Activated T-cell treated with anti-CD3 and anti-CD28 coated beads, Interleukin-2, amount 50 U/mL, for 72 hours (primary cell): ENCODE results near the gene PRUNE2. TPM values are rescaled to one million over a fixed set of nuclear protein-coding genes. Genes with fewer than 3 reads are reported as not detected.
"Not testable (repeated sequence)": the region's sequence is repeated elsewhere in the genome, so short reads cannot be mapped to it uniquely, and the experiment has no call there.

ENCODE experiments used
- ATAC-seq, 2 donors: fragments of 150-1000 bp; cut with Tn5 transposase; replicated peaks in 1 of 2; 2 replicates each; pipeline ENCODE4 v1.10.0; 2021; ENCODE audit warnings: moderate library complexity in 2 of 2, mild to moderate bottlenecking in 1 of 2
- DNase-seq, 2 donors: peaks; one replicate each; pipeline ENCODE4 v3.0.0; 2021 to 2022; ENCODE audit warnings: mixed read lengths in 1 of 2
- H3K27ac Mint-ChIP-seq: one replicate; pipeline ENCODE4 v1.8.0; 2022; ENCODE audit warnings: mild to moderate bottlenecking, moderate library complexity, mixed read lengths
- H3K27me3 Mint-ChIP-seq: one replicate; pipeline ENCODE4 v1.8.0; 2022; ENCODE audit warnings: low read depth, mixed read lengths
- H3K36me3 Mint-ChIP-seq, 2 donors: one replicate each; pipeline ENCODE4 v1.8.0; 2022; ENCODE audit warnings: mixed read lengths in 2 of 2, mild to moderate bottlenecking in 1 of 2; ENCODE audit not compliant: insufficient read depth in 2 of 2
- H3K4me1 Mint-ChIP-seq: one replicate; pipeline ENCODE4 v1.8.0; 2022; ENCODE audit warnings: low read depth, mixed read lengths
- H3K4me3 Mint-ChIP-seq, 2 donors: one replicate each; pipeline ENCODE4 v1.8.0; 2022; ENCODE audit warnings: mild to moderate bottlenecking in 2 of 2, mixed read lengths in 2 of 2, moderate library complexity in 2 of 2
- H3K9me3 Mint-ChIP-seq, 2 donors: one replicate each; pipeline ENCODE4 v1.8.0; 2022; ENCODE audit warnings: mixed read lengths in 2 of 2
- total RNA-seq, 2 donors: library from RNA; stranded (reverse); gene quantifications; one replicate each; pipeline ENCODE4 v1.2.3, GENCODE V29; 2022

Gene PRUNE2
- total RNA-seq, 2 donors from 2014 or later = 0.69 to 1.5 TPM

GRCh38 chr9:76687861-76688391, 218.0 kb downstream of the PRUNE2 start:
- H3K36me3 Mint-ChIP-seq = no peaks in the 10 kb centered on the region
- no peaks in the 10 kb centered on the region for H3K9me3 Mint-ChIP-seq
- peaks cover 60% of the 10 kb centered on the region for H3K27me3 Mint-ChIP-seq
- peak; percentile 18 to 19 for DNase-seq
- peaks cover 28% of the 10 kb centered on the region for H3K4me1 Mint-ChIP-seq
- ATAC-seq = peak; percentile 93 to 94
- H3K4me3 Mint-ChIP-seq = no peak overlapping the region
- H3K27ac Mint-ChIP-seq = peak overlapping the region; percentile 6

- ATAC-seq = no peak
- H3K27ac Mint-ChIP-seq = no peak overlapping the region
- H3K9me3 Mint-ChIP-seq = no peaks in the 10 kb centered on the region
- H3K36me3 Mint-ChIP-seq = no peaks in the 10 kb centered on the region
- no peak overlapping the region for H3K4me3 Mint-ChIP-seq
- peaks cover 48% of the 10 kb centered on the region for H3K27me3 Mint-ChIP-seq
- peaks cover 23% of the 10 kb centered on the region for H3K4me1 Mint-ChIP-seq
- no peak for DNase-seq
Observed at GRCh38 chr9:76686756-76687155, 219.2 kb downstream of the PRUNE2 start.

- no peak overlapping the region for H3K4me3 Mint-ChIP-seq
- peaks cover 23% of the 10 kb centered on the region for H3K27me3 Mint-ChIP-seq
- ATAC-seq = no peak
- H3K36me3 Mint-ChIP-seq = no peaks in the 10 kb centered on the region
- H3K9me3 Mint-ChIP-seq = peaks cover 0 to 2% of the 10 kb centered on the region in 2 donors
- H3K4me1 Mint-ChIP-seq = peaks cover 34% of the 10 kb centered on the region
- no peak for DNase-seq
- H3K27ac Mint-ChIP-seq = no peak overlapping the region
Observed at GRCh38 chr9:76684213-76684612, 221.7 kb downstream of the PRUNE2 start.

- ATAC-seq (peak; percentile 4 to 39), DNase-seq (no peak)
- H3K27ac Mint-ChIP-seq = no peak overlapping the region
- H3K36me3 Mint-ChIP-seq = no peaks in the 10 kb centered on the region
- H3K9me3 Mint-ChIP-seq = peaks cover 0 to 2% of the 10 kb centered on the region in 2 donors
- peaks cover 15% of the 10 kb centered on the region for H3K4me1 Mint-ChIP-seq
- no peak overlapping the region for H3K4me3 Mint-ChIP-seq
- H3K27me3 Mint-ChIP-seq = no peaks in the 10 kb centered on the region
Observed at GRCh38 chr9:76681556-76681955, 224.4 kb downstream of the PRUNE2 start.

GRCh38 chr9:76680716-76681425, 225.0 kb downstream of the PRUNE2 start:
- Mint-ChIP-seq H3K27ac (peak overlapping the region; percentile 8), H3K4me3 (peak overlapping the region in 1 of 2 donors; percentile 19), H3K27me3 (no peaks in the 10 kb centered on the region), H3K36me3 (no peaks in the 10 kb centered on the region), H3K4me1 (peaks cover 15% of the 10 kb centered on the region), H3K9me3 (peaks cover 0 to 2% of the 10 kb centered on the region in 2 donors)
- DNase-seq = peak; percentile 10 to 17
- peak; percentile 84 to 90 for ATAC-seq

- peaks cover 15% of the 10 kb centered on the region for H3K4me1 Mint-ChIP-seq
- peaks cover 0 to 2% of the 10 kb centered on the region in 2 donors for H3K9me3 Mint-ChIP-seq
- H3K27me3 Mint-ChIP-seq = no peaks in the 10 kb centered on the region
- no peaks in the 10 kb centered on the region for H3K36me3 Mint-ChIP-seq
- ATAC-seq (no peak), DNase-seq (no peak)
- no peak overlapping the region for H3K27ac Mint-ChIP-seq
- H3K4me3 Mint-ChIP-seq = no peak overlapping the region
Observed at GRCh38 chr9:76677481-76678055, 228.3 kb downstream of the PRUNE2 start.

GRCh38 chr9:76676857-76677256, 229.1 kb downstream of the PRUNE2 start:
- H3K27me3 Mint-ChIP-seq = no peaks in the 10 kb centered on the region
- H3K4me3 Mint-ChIP-seq = no peak overlapping the region
- peaks cover 15% of the 10 kb centered on the region for H3K4me1 Mint-ChIP-seq
- no peak overlapping the region for H3K27ac Mint-ChIP-seq
- DNase-seq = no peak
- ATAC-seq = no peak
- H3K9me3 Mint-ChIP-seq = peaks cover 0 to 2% of the 10 kb centered on the region in 2 donors
- no peaks in the 10 kb centered on the region for H3K36me3 Mint-ChIP-seq

- peaks cover 0 to 1% of the 10 kb centered on the region in 2 donors for H3K36me3 Mint-ChIP-seq
- H3K27me3 Mint-ChIP-seq = peaks cover under 1% of the 10 kb centered on the region
- DNase-seq (no peak), ATAC-seq (no peak)
- peaks cover 6% of the 10 kb centered on the region for H3K4me1 Mint-ChIP-seq
- H3K27ac Mint-ChIP-seq = no peak overlapping the region
- H3K9me3 Mint-ChIP-seq = no peaks in the 10 kb centered on the region
- no peak overlapping the region for H3K4me3 Mint-ChIP-seq
Observed at GRCh38 chr9:76667521-76667957, 238.4 kb downstream of the PRUNE2 start.

- not testable (repeated sequence) for H3K4me1 Mint-ChIP-seq
Observed at GRCh38 chr9:76665966-76666365, 239.9 kb downstream of the PRUNE2 start.

GRCh38 chr9:76665458-76665857, 240.5 kb downstream of the PRUNE2 start:
- no peaks in the 10 kb centered on the region for H3K36me3 Mint-ChIP-seq
- H3K4me1 Mint-ChIP-seq = peaks cover 9% of the 10 kb centered on the region
- no peak overlapping the region for H3K27ac Mint-ChIP-seq
- ATAC-seq (no peak), DNase-seq (no peak)
- peaks cover 8% of the 10 kb centered on the region for H3K27me3 Mint-ChIP-seq
- H3K4me3 Mint-ChIP-seq = no peak overlapping the region
- H3K9me3 Mint-ChIP-seq = no peaks in the 10 kb centered on the region

More at GRCh38 chr9:76665966-76666365, 239.9 kb downstream of the PRUNE2 start:
- DNase-seq, H3K4me3 Mint-ChIP-seq, H3K27ac Mint-ChIP-seq, ATAC-seq, H3K9me3 Mint-ChIP-seq, H3K27me3 Mint-ChIP-seq, H3K36me3 Mint-ChIP-seq: not testable (repeated sequence)

GRCh38 chr9:76664120-76664519, 241.8 kb downstream of the PRUNE2 start:
- H3K4me3 Mint-ChIP-seq = no peak overlapping the region
- H3K27ac Mint-ChIP-seq = no peak overlapping the region
- no peak for DNase-seq
- H3K9me3 Mint-ChIP-seq = no peaks in the 10 kb centered on the region
- peaks cover 9% of the 10 kb centered on the region for H3K4me1 Mint-ChIP-seq
- ATAC-seq = no peak
- H3K36me3 Mint-ChIP-seq = no peaks in the 10 kb centered on the region
- H3K27me3 Mint-ChIP-seq = peaks cover 8% of the 10 kb centered on the region

GRCh38 chr9:76662476-76663281, 243.2 kb downstream of the PRUNE2 start:
- DNase-seq = no peak
- Mint-ChIP-seq H3K4me3 (no peak overlapping the region), H3K27me3 (peaks cover 8% of the 10 kb centered on the region), H3K36me3 (no peaks in the 10 kb centered on the region), H3K4me1 (peaks cover 16% of the 10 kb centered on the region), H3K27ac (no peak overlapping the region), H3K9me3 (no peaks in the 10 kb centered on the region)
- ATAC-seq = peak in 1 of 2 donors; percentile 25
